T-helper 1 cell treated with Interleukin-12 subunit alpha and Interleukin-12 subunit beta and Interleukin-4 antibody, amounts not matched to agents 30 μg/mL and 1 μg/mL, for 36 hours (primary cell): ENCODE measurements around the gene ENO2.

ENCODE experiments used
- H3K27ac Mint-ChIP-seq: one replicate; pipeline ENCODE4 v1.8.0; 2021; ENCODE audit warnings: mild to moderate bottlenecking, mixed read lengths
- H3K27me3 Mint-ChIP-seq: one replicate; pipeline ENCODE4 v1.8.0; 2021; ENCODE audit warnings: low read depth, mixed read lengths
- H3K36me3 Mint-ChIP-seq: one replicate; pipeline ENCODE4 v1.8.0; 2021; ENCODE audit warnings: low read depth, mixed read lengths
- H3K4me1 Mint-ChIP-seq: one replicate; pipeline ENCODE4 v1.8.0; 2021; ENCODE audit warnings: low read depth, mixed read lengths
- H3K4me3 Mint-ChIP-seq: one replicate; pipeline ENCODE4 v1.8.0; 2021; ENCODE audit warnings: mild to moderate bottlenecking, moderate library complexity, mixed read lengths
- H3K9me3 Mint-ChIP-seq: one replicate; pipeline ENCODE4 v1.8.0; 2021; ENCODE audit warnings: mixed read lengths

ENO2 gene

DNA sequence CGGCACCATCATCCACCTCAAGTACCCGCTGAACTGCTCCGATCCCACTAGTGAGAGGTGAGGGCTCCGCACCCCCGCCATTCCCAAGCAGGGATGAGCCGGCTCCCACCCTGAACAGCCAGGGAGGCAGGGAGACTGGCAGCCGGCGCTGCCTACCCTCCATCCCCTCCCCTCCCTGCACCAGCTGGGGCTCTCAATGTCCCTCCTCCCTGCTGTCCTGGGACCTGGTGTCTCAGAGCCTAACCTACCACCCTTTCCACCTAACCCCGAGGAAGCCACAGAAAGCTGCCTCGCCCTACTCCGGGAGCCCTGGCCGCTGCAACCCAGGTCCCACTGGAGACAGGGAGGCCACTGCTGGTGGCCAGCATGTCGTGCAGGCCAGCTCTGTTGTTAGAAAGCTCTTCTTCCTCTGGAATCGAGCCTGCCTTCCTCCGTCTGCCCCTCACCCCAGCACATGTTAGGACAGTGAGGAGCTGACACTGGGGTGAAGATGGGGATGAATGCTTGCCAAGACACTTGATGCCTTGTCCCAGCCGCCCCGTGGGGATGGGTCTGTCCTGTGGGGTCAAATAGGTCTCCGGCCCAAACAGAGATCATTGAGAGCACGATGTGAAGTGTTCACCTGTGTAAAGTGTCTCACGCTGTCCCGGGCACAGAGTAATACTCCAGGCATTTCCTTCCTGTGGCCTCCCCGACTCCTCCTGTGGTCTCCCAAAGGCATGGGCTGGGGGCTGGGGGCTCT is 37.9 kb downstream of the ENO2 start:
- Mint-ChIP-seq H3K36me3 (peaks cover 37% of the 10 kb centered on the region), H3K27me3 (no peaks in the 10 kb centered on the region), H3K4me1 (peaks cover 75% of the 10 kb centered on the region), H3K9me3 (no peaks in the 10 kb centered on the region), H3K27ac (peak overlapping the region; percentile 98), H3K4me3 (peak overlapping the region; percentile 98)

- Mint-ChIP-seq H3K36me3 (peaks cover 38% of the 10 kb centered on the region), H3K4me3 (peak overlapping the region; percentile 98), H3K27ac (peak overlapping the region; percentile 98), H3K9me3 (no peaks in the 10 kb centered on the region), H3K27me3 (no peaks in the 10 kb centered on the region), H3K4me1 (peaks cover 73% of the 10 kb centered on the region)
These were observed 38.6 kb downstream of the ENO2 start for GRCh38 chr12:6952863-6953441.

DNA sequence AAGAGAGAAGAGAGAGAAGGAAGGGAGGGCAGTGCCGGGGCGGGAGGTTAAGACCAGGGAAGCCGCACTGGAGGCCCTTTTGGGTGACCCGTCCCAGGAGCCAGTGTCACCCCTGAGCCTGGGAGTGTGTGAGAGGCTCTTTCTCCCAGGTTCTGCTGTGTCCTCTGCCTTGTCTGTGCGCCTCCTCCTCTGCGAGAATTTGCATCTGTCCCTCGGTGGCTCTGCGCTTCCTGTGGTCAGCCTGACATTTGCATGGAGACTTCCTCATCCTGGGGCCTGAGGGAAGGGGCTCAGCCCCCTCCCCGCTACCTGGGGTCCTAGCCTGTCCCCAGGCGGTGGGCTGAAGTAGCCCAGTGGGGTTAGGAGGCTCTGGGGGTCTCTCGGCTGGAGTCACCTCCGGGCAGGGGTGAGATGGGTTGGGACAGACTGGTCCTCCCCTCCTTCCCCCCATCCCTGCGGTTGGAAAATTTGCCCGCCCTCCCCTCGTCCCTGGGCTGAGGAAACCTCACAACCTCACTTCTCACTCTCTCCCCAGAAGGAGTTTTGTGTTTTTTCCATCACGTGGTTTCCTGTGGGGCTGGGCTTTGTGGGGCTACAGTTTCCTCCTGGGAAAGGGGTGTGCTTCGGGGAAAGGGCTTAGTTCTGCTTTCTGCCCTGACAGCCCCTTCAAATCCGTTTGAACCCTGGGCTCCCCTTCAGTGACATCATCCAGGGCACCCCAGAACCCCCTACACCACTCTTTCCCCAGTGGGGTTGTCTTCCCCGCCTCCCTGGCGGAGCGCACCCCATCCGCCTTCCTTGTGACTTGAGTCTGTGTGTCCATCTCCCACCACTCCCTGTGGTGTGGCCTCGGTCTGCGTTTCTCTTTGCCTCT is 39.3 kb downstream of the ENO2 start:
- H3K4me1 Mint-ChIP-seq: peaks cover 76% of the 10 kb centered on the region
- no peaks in the 10 kb centered on the region for H3K9me3 Mint-ChIP-seq
- H3K36me3 Mint-ChIP-seq: peaks cover 44% of the 10 kb centered on the region
- H3K4me3 Mint-ChIP-seq: peak overlapping the region; percentile 98
- peak overlapping the region; percentile 98 for H3K27ac Mint-ChIP-seq
- no peaks in the 10 kb centered on the region for H3K27me3 Mint-ChIP-seq

DNA sequence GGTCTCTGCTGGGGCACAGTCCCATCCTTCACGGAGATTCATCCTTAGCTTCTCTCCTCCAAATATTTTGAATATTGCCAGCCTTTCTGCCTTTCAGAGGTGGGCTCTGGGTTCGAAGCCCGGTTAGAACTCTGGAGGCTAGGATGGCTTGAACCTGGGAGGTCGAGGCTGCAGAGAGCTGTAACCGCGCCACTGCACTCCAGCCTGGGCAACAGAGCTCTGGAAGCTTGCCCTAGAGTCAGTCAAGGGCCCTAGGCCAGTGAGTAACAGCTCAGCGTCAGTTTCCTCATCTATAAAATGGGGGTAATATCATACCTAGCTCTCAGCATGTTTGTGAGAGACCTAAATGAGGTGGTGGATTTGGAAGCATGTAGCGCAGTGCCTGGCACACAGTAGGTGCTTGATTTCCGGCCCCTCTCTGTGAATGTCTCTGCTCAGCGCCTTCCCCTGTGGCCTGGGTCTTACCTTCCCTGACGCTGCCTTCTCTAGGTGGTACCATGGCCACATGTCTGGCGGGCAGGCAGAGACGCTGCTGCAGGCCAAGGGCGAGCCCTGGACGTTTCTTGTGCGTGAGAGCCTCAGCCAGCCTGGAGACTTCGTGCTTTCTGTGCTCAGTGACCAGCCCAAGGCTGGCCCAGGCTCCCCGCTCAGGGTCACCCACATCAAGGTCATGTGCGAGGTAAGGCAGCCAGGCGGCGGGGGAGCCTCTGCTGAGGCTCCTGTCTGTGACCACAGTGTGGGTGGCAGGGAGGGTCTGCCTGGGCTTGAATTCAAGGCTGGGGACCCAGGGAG is 40.1 kb downstream of the ENO2 start:
- Mint-ChIP-seq H3K27ac (peak overlapping the region; percentile 98), H3K36me3 (peaks cover 50% of the 10 kb centered on the region)

DNA sequence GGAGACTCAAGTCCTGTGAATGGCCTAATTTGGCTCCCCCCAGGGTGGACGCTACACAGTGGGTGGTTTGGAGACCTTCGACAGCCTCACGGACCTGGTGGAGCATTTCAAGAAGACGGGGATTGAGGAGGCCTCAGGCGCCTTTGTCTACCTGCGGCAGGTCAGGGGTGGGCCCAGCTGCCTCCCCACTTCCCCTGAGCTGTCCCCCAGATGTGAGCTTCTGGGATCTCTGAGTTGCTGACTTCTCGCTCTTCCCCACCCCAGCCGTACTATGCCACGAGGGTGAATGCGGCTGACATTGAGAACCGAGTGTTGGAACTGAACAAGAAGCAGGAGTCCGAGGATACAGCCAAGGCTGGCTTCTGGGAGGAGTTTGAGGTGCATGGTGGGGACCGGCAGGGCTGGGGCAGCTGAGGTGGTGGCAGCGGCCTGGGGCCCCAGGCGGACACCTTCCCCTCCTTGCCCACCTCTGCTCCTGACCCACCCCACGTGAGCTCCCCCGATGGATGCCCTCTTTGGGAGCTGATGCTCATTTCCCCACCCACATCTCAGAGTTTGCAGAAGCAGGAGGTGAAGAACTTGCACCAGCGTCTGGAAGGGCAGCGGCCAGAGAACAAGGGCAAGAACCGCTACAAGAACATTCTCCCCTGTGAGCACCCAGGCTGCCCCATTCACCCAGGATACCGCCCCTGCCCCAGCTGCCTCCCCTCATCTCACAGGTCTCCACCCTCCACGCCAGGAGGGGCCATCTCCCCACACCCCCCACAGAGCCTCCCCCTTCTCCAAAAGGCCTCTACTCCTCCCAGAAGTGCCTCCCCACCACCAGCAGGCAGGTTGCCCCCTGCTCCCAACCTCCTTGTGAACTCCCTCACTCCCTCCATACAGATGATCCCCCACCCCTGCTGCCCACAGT is 41.0 kb downstream of the ENO2 start:
- Mint-ChIP-seq H3K4me3 (peak overlapping the region; percentile 44), H3K36me3 (peaks cover 52% of the 10 kb centered on the region), H3K4me1 (peaks cover 73% of the 10 kb centered on the region), H3K27ac (peak overlapping the region; percentile 65), H3K9me3 (no peaks in the 10 kb centered on the region), H3K27me3 (no peaks in the 10 kb centered on the region)

More for the DNA sequence above, 40.1 kb downstream of the ENO2 start:
- peak overlapping the region; percentile 98 for H3K4me3 Mint-ChIP-seq
- H3K9me3 Mint-ChIP-seq: no peaks in the 10 kb centered on the region
- H3K4me1 Mint-ChIP-seq: peaks cover 77% of the 10 kb centered on the region
- H3K27me3 Mint-ChIP-seq: no peaks in the 10 kb centered on the region

DNA sequence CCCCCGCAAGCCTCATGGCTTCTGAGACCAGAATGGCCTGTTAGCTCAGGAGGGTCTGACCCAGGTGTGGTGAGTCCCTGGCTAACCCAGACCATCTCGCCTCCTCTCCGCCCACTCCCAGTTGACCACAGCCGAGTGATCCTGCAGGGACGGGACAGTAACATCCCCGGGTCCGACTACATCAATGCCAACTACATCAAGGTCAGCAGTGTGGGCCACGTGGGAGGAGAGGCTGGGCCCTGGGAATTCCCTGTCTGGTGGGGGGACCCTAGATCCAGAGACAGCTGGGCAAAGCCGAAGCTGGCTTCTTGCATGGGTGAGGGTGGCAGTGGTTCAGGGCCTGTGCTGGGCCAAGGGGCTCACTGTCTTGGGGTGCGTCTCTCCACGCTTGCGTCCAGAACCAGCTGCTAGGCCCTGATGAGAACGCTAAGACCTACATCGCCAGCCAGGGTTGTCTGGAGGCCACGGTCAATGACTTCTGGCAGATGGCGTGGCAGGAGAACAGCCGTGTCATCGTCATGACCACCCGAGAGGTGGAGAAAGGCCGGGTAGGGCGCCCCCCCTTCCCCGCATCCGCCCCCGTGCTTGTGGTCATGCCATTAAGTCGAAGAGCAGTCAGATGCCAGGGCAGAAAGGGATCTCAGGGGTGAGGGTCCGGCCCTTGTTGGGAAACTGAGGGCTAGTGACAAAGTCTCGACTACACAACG is 41.8 kb downstream of the ENO2 start:
- Mint-ChIP-seq H3K36me3 (peaks cover 56% of the 10 kb centered on the region), H3K27ac (peak overlapping the region; percentile 65), H3K27me3 (no peaks in the 10 kb centered on the region), H3K4me1 (peaks cover 74% of the 10 kb centered on the region), H3K9me3 (no peaks in the 10 kb centered on the region), H3K4me3 (peak overlapping the region; percentile 44)

- peak overlapping the region; percentile 37 for H3K4me3 Mint-ChIP-seq
- H3K27me3 Mint-ChIP-seq: no peaks in the 10 kb centered on the region
- H3K36me3 Mint-ChIP-seq: peaks cover 56% of the 10 kb centered on the region
- no peaks in the 10 kb centered on the region for H3K9me3 Mint-ChIP-seq
- peaks cover 84% of the 10 kb centered on the region for H3K4me1 Mint-ChIP-seq
- H3K27ac Mint-ChIP-seq: peak overlapping the region; percentile 70
These were observed 42.8 kb downstream of the ENO2 start for GRCh38 chr12:6957151-6957701.

DNA sequence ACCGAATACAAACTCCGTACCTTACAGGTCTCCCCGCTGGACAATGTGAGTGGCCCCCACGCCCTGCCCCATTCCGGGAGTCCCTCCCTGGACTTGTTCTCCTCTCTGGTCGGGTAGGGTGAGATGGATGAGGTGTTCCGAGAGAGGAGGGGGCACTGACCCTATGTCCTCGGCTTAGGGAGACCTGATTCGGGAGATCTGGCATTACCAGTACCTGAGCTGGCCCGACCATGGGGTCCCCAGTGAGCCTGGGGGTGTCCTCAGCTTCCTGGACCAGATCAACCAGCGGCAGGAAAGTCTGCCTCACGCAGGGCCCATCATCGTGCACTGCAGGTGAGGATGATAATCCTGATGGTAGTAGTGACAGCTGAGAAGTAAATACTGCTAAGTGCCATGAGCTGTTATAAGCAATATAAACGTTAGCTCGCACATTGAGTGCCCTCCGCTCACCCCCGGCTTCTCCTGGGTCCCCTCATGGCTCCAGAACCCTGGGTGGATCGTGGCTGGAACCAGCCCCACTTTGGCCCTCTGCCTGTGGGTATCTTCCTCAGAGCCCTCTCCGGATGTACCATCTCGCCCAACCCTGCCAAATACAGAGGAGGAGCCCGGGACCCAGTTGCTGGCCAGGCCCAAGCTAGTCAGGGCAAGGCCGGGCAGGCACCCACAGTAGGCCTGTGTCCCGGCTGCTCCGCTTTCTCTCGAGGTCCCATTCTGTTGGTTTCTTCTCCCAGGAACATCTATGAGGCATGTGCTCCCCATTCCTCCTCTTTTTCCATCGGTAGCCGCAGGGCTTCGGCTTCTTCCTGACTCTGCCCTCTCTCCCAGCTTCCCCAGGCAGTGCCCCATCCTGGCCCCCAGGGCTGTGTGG is 43.6 kb downstream of the ENO2 start:
- Mint-ChIP-seq H3K9me3 (no peaks in the 10 kb centered on the region), H3K27ac (peak overlapping the region; percentile 97), H3K27me3 (no peaks in the 10 kb centered on the region), H3K4me3 (peak overlapping the region; percentile 91), H3K36me3 (peaks cover 52% of the 10 kb centered on the region), H3K4me1 (peaks cover 78% of the 10 kb centered on the region)

- Mint-ChIP-seq H3K27ac (peak overlapping the region; percentile 97), H3K36me3 (peaks cover 52% of the 10 kb centered on the region), H3K9me3 (no peaks in the 10 kb centered on the region), H3K27me3 (no peaks in the 10 kb centered on the region), H3K4me3 (peak overlapping the region; percentile 91), H3K4me1 (peaks cover 73% of the 10 kb centered on the region)
These were observed 44.3 kb downstream of the ENO2 start for GRCh38 chr12:6958609-6959057.

GRCh38 chr12:6959058-6959804 is 44.9 kb downstream of the ENO2 start:
- Mint-ChIP-seq H3K9me3 (no peaks in the 10 kb centered on the region), H3K27me3 (no peaks in the 10 kb centered on the region), H3K4me1 (peaks cover 67% of the 10 kb centered on the region), H3K36me3 (peaks cover 49% of the 10 kb centered on the region), H3K27ac (peak overlapping the region; percentile 97), H3K4me3 (peak overlapping the region; percentile 91)

GRCh38 chr12:6959805-6960592 is 45.6 kb downstream of the ENO2 start:
- peaks cover 63% of the 10 kb centered on the region for H3K4me1 Mint-ChIP-seq
- no peaks in the 10 kb centered on the region for H3K27me3 Mint-ChIP-seq
- no peaks in the 10 kb centered on the region for H3K9me3 Mint-ChIP-seq
- H3K36me3 Mint-ChIP-seq: peaks cover 44% of the 10 kb centered on the region
- peak overlapping the region; percentile 91 for H3K4me3 Mint-ChIP-seq
- H3K27ac Mint-ChIP-seq: peak overlapping the region; percentile 96
